NT2/D1 (cell line): Measurements from ENCODE around the gene FAM170B.

Experiments
- SUZ12 ChIP-seq: IDR thresholded peaks from 2 replicates; pipeline ENCODE4 v1.6.1; 2011; ENCODE audit not compliant: insufficient read length, insufficient read depth; ENCODE audit errors: extremely low read depth
- YY1 ChIP-seq: IDR thresholded peaks from 2 replicates; pipeline ENCODE4 v1.6.1; 2011; ENCODE audit not compliant: insufficient read length, insufficient read depth
- ZNF274 ChIP-seq: IDR thresholded peaks from 2 replicates; pipeline ENCODE4 v1.6.1; 2011; ENCODE audit warnings: mild to moderate bottlenecking, low read depth, low read length

DNA sequence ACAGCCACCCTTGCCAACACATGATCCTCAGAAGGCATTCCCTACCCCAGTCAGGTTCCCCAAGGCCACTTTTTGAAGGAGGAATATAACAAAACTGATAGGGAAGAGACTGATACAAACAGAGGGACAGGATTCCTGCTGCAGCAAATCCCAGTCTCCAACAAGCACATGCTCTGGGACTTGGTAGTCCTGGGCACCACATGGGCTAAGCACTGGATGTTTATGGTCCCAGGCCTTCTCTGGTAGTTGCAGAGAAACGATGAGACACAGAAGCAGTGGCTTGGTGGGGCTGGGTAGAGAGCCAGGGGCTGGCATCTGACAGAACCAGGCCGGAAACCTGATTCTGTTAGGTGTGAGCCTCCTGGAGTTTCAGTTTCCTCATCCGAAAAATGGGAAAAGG is 21.7 kb downstream of the FAM170B start:
- TF ChIP-seq SUZ12 (no peak), ZNF274 (no peak), YY1 (no peak)
